AG04449 (cell line): ENCODE results near the gene RNF220.
"Not testable (repeated sequence)": the region's sequence is repeated elsewhere in the genome, so short reads cannot be mapped to it uniquely, and the experiment has no call there.

Experiments used
- CTCF ChIA-PET: fragments of 350-600 bp; formaldehyde crosslinking; extraction: SDS; loops from one replicate; lab custom pipeline; 2021; ENCODE audit warnings: antibody characterized with exemption; lab: Yijun Ruan, JAX
- POLR2A ChIA-PET: fragments of 400-600, 350-600 bp; formaldehyde crosslinking; extraction: SDS; loops from one replicate; lab custom pipeline; 2020; ENCODE audit warnings: antibody characterized with exemption, inconsistent platforms; lab: Yijun Ruan, JAX
- DNase-seq: peaks from one replicate; pipeline ENCODE4 v3.0.0-alpha.2; 2010; ENCODE audit warnings: low read depth, low spot score
- H3K4me3 ChIP-seq: 2 replicates; pipeline ENCODE4 v1.5.1; 2011; ENCODE audit warnings: low read depth, mild to moderate bottlenecking, control low read depth, low read length
- CTCF ChIP-seq: IDR thresholded peaks from one replicate; pipeline ENCODE4 v1.5.1; 2011; ENCODE audit warnings: mild to moderate bottlenecking, moderate library complexity, low read length, control low read depth, inconsistent platforms; ENCODE audit not compliant: insufficient read depth; ENCODE audit errors: missing control alignments

Gene RNF220

GRCh38 chr1:44501047-44501890, 96.2 kb downstream of the RNF220 start:
- no peak for TF ChIP-seq CTCF
- ChIA-PET CTCF (interaction anchor here (1.1 kb wide), 1 partner anchor 123 kb away, joined by 4 read pairs; no protein-coding TSS in a partner anchor), POLR2A (no interaction called here)
- DNase-seq: no peak
- no peak overlapping the region for H3K4me3 ChIP-seq

- H3K4me3 ChIP-seq, POLR2A ChIA-PET, DNase-seq: not testable (repeated sequence)
- CTCF ChIA-PET: interaction anchor here (1.7 kb wide), 1 partner anchor 150 kb away, joined by 4 read pairs; no protein-coding TSS in a partner anchor
Observed at GRCh38 chr1:44502823-44503222, 97.8 kb downstream of the RNF220 start.

GRCh38 chr1:44503625-44504024, 98.6 kb downstream of the RNF220 start:
- no peak for DNase-seq
- POLR2A ChIA-PET: no interaction called here
- CTCF ChIA-PET: interaction anchor here (1.7 kb wide), 1 partner anchor 150 kb away, joined by 4 read pairs; no protein-coding TSS in a partner anchor
- no peak for TF ChIP-seq CTCF
- H3K4me3 ChIP-seq: no peak overlapping the region

- no peak for TF ChIP-seq CTCF
- no peak overlapping the region for H3K4me3 ChIP-seq
- no peak for DNase-seq
- POLR2A ChIA-PET: no interaction called here
- CTCF ChIA-PET: interaction anchor here (1.1 to 1.2 kb wide), 2 partner anchors 9 to 94 kb away, joined by 3 read pairs; no protein-coding TSS in a partner anchor
Observed at GRCh38 chr1:44505210-44505993, 100.3 kb downstream of the RNF220 start.

- no peak for TF ChIP-seq CTCF
- ChIA-PET POLR2A (no interaction called here), CTCF (no interaction called here)
- H3K4me3 ChIP-seq: no peak overlapping the region
- DNase-seq: no peak
Observed at GRCh38 chr1:44507490-44508396, 102.7 kb downstream of the RNF220 start.

GRCh38 chr1:44508397-44508745, 103.3 kb downstream of the RNF220 start:
- no peak for DNase-seq
- POLR2A ChIA-PET: no interaction called here
- TF ChIP-seq CTCF: no peak
- CTCF ChIA-PET: no interaction called here
- H3K4me3 ChIP-seq: no peak overlapping the region
